Measurements from ENCODE around the gene ANKS1B.

DNA sequence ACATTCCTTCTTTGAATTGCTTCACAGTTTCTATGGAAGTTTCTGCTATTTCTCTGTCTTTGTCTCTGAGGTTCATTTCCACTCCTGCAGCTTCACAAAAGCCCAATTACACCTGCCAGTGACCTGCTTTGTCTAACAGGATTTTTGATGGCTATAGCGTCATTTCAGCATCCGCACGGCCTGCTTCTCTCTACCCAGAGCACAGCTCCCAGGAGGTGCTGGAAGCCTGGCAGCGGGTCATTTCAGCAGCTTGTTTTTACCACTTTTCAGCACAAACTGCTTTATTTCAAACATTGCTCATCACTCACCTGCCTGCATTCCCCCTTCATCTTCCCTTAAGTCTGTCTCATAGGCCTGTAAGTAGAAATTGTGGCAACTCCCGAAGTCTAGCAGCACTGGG, 771.7 kb downstream of the ANKS1B start:
- TF ChIP-seq, protein P1, sequence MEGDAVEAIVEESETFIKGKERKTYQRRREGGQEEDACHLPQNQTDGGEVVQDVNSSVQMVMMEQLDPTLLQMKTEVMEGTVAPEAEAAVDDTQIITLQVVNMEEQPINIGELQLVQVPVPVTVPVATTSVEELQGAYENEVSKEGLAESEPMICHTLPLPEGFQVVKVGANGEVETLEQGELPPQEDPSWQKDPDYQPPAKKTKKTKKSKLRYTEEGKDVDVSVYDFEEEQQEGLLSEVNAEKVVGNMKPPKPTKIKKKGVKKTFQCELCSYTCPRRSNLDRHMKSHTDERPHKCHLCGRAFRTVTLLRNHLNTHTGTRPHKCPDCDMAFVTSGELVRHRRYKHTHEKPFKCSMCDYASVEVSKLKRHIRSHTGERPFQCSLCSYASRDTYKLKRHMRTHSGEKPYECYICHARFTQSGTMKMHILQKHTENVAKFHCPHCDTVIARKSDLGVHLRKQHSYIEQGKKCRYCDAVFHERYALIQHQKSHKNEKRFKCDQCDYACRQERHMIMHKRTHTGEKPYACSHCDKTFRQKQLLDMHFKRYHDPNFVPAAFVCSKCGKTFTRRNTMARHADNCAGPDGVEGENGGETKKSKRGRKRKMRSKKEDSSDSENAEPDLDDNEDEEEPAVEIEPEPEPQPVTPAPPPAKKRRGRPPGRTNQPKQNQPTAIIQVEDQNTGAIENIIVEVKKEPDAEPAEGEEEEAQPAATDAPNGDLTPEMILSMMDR (IDR thresholded peaks at IDR 0.05), result no peak
- no peak for TF ChIP-seq POLR2A (IDR thresholded peaks at IDR 0.05)

Data from thyroid gland (tissue), 4 donors.